MV-4-11 (cell line): Measurements from ENCODE around the gene SEPTIN12.

Source experiments
- DNase-seq: peaks from one replicate; lab custom pipeline; 2025; lab: John Stamatoyannopoulos, UW

Gene SEPTIN12

GRCh38 chr16:4787627-4788482, at the start of gene SEPTIN12:
TSS of gene SEPTIN12 (minus strand) at chr16:4788345. CDS start at chr16:4787645, 700 bp downstream.
- no peak for DNase-seq

- DNase-seq, result no peak
Observed at GRCh38 chr16:4836727-4837126, 48.6 kb upstream of the SEPTIN12 start.

- no peak for DNase-seq
Observed at GRCh38 chr16:4833584-4833983, 45.4 kb upstream of the SEPTIN12 start.

GRCh38 chr16:4832698-4833343, 44.7 kb upstream of the SEPTIN12 start:
- no peak for DNase-seq

GRCh38 chr16:4831616-4832015, 43.5 kb upstream of the SEPTIN12 start:
- no peak for DNase-seq

GRCh38 chr16:4830408-4830807, 42.3 kb upstream of the SEPTIN12 start:
- no peak for DNase-seq

GRCh38 chr16:4828567-4829321, 40.6 kb upstream of the SEPTIN12 start:
- DNase-seq, result no peak

GRCh38 chr16:4826980-4827379, 38.8 kb upstream of the SEPTIN12 start:
- DNase-seq, result no peak

- DNase-seq, result no peak
Observed at GRCh38 chr16:4826526-4826925, 38.4 kb upstream of the SEPTIN12 start.

GRCh38 chr16:4825196-4825595, 37.1 kb upstream of the SEPTIN12 start:
- no peak for DNase-seq

- no peak for DNase-seq
Observed at GRCh38 chr16:4820652-4821051, 32.5 kb upstream of the SEPTIN12 start.

GRCh38 chr16:4814542-4815173, 26.5 kb upstream of the SEPTIN12 start:
- no peak for DNase-seq

GRCh38 chr16:4814046-4814445, 25.9 kb upstream of the SEPTIN12 start:
- no peak for DNase-seq

GRCh38 chr16:4813251-4814003, 25.3 kb upstream of the SEPTIN12 start:
- DNase-seq, result no peak

GRCh38 chr16:4811773-4812172, 23.6 kb upstream of the SEPTIN12 start:
- no peak for DNase-seq

GRCh38 chr16:4811242-4811641, 23.1 kb upstream of the SEPTIN12 start:
- no peak for DNase-seq

- DNase-seq, result no peak
Observed at GRCh38 chr16:4806280-4806679, 18.1 kb upstream of the SEPTIN12 start.

GRCh38 chr16:4805231-4805630, 17.1 kb upstream of the SEPTIN12 start:
- no peak for DNase-seq

GRCh38 chr16:4803898-4804762, 16.0 kb upstream of the SEPTIN12 start:
- no peak for DNase-seq

- DNase-seq, result peak; percentile 50
Observed at GRCh38 chr16:4803401-4803844, 15.3 kb upstream of the SEPTIN12 start.
